CD4-positive, alpha-beta memory T cell (primary cell): ENCODE measurements around the gene GBX2. TPM values are rescaled to one million over a fixed set of nuclear protein-coding genes. Genes with fewer than 3 reads are reported as not detected.

Experiments used
- CTCF ChIA-PET: fragments of 350-600 bp; sonication (Branson Sonifier 250); formaldehyde crosslinking; loops from one replicate; lab custom pipeline; 2021; ENCODE audit warnings: inconsistent platforms; ENCODE audit not compliant: partially characterized antibody; lab: Charles Lee
- POLR2A ChIA-PET: fragments of 350-600 bp; sonication (Branson Sonifier 250); formaldehyde crosslinking; loops from one replicate; lab custom pipeline; 2021; ENCODE audit not compliant: partially characterized antibody; lab: Charles Lee
- DNase-seq, 5 donors: peaks; one replicate each; pipeline versions ENCODE4 v3.0.0 to v3.0.0-alpha.2; 2020 to 2022; ENCODE audit warnings: mixed read lengths in 1 of 5
- H3K27ac ChIP-seq: one replicate; pipeline ENCODE4 v1.7.0; 2013; ENCODE audit warnings: low read depth, low read length
- H3K27me3 ChIP-seq: 2 replicates; pipeline ENCODE4 v1.7.0; 2013; ENCODE audit warnings: mild to moderate bottlenecking, low read length, moderate library complexity; ENCODE audit not compliant: insufficient read depth
- H3K36me3 ChIP-seq: 2 replicates; pipeline ENCODE4 v1.7.0; 2013; ENCODE audit warnings: mild to moderate bottlenecking, low read length, moderate library complexity; ENCODE audit not compliant: insufficient read depth
- H3K4me1 ChIP-seq: 2 replicates; pipeline ENCODE4 v1.7.0; 2013; ENCODE audit warnings: mild to moderate bottlenecking, low read length, moderate library complexity; ENCODE audit not compliant: insufficient read depth
- H3K4me3 ChIP-seq, 2 donors: one replicate each; pipeline ENCODE4 v1.7.0; 2013; ENCODE audit warnings: low read length in 2 of 2, mild to moderate bottlenecking in 1 of 2
- H3K9me3 ChIP-seq, 2 donors: one replicate each; pipeline ENCODE4 v1.7.0; 2013; ENCODE audit warnings: low read length in 2 of 2, control low read depth in 1 of 2; ENCODE audit not compliant: control insufficient read depth in 1 of 2
- H3K27ac Mint-ChIP-seq, 7 donors: one replicate each; pipeline ENCODE4 v1.8.0; 2020 to 2021; ENCODE audit warnings: mixed read lengths in 7 of 7, mild to moderate bottlenecking in 6 of 7, inconsistent platforms in 3 of 7, moderate library complexity in 3 of 7
- H3K27me3 Mint-ChIP-seq, 2 donors: one replicate each; pipeline ENCODE4 v1.8.0; 2020 to 2021; ENCODE audit warnings: mixed read lengths in 2 of 2
- H3K36me3 Mint-ChIP-seq, 2 donors: one replicate each; pipeline ENCODE4 v1.8.0; 2020 to 2021; ENCODE audit warnings: mixed read lengths in 2 of 2, inconsistent platforms in 1 of 2, mild to moderate bottlenecking in 1 of 2
- H3K4me1 Mint-ChIP-seq, 4 donors: one replicate each; pipeline ENCODE4 v1.8.0; 2020 to 2021; ENCODE audit warnings: mixed read lengths in 4 of 4, mild to moderate bottlenecking in 1 of 4
- H3K4me3 Mint-ChIP-seq, 8 donors: one replicate each; pipeline ENCODE4 v1.8.0; 2020 to 2021; ENCODE audit warnings: mixed read lengths in 8 of 8, mild to moderate bottlenecking in 7 of 8, moderate library complexity in 6 of 8, inconsistent platforms in 3 of 8
- H3K9me3 Mint-ChIP-seq, 8 donors: one replicate each; pipeline ENCODE4 v1.8.0; 2020 to 2021; ENCODE audit warnings: mixed read lengths in 8 of 8, mild to moderate bottlenecking in 5 of 8, inconsistent platforms in 3 of 8, moderate library complexity in 1 of 8
- intact Hi-C: fragments of 100-400 bp; cut with micrococcal nuclease; formaldehyde crosslinking; loops from one replicate; pipeline ENCODE4 v1.15.1; 2023
- polyA plus RNA-seq, 2 donors: library from polyadenylated mRNA; unstranded; fragments of 300-500 nt; fragmentation: Illumina TruSeq; gene quantifications; one replicate each; pipeline ENCODE4 v1.2.3, GENCODE V29; 2021
- total RNA-seq, 2 experiments: library from RNA; stranded (reverse); gene quantifications; one replicate each; pipeline ENCODE4 v1.2.3, GENCODE V29; 2021

The GBX2 gene
- total and polyA plus RNA-seq, 4 experiments from 2014 or later: not detected

DNA sequence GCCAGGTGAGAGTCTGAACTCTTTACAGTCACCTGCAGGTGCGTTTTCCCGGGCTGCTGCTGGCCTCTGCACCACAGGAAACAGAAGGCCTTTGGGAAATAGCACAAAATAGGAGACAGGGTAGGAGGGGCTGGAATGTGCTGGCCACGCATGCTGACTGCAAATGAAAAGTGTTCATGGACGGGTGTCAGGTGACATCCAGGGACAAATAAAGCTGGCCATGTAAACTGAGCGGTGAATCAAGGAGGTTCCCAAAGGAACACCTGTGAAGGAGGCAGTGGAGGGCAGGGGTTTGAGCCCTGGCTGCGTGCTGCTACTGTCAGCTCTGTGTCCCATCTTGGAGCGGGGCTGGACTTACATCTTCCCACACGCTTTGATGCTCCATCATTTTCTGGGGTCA, 42.4 kb upstream of the GBX2 start:
- ChIA-PET CTCF (no interaction called here), POLR2A (no interaction called here)
- Mint-ChIP-seq H3K27ac (no peak overlapping the region), H3K4me3 (no peak overlapping the region), H3K27me3 (peaks cover 3 to 22% of the 10 kb centered on the region in 2 donors), H3K36me3 (no peaks in the 10 kb centered on the region), H3K4me1 (no peaks in the 10 kb centered on the region), H3K9me3 (peaks cover 0 to 16% (median 9%) of the 10 kb centered on the region in 8 donors)
- Histone ChIP-seq H3K27me3 (no peaks in the 10 kb centered on the region), H3K27ac (no peak overlapping the region), H3K4me1 (no peaks in the 10 kb centered on the region), H3K9me3 (no peaks in the 10 kb centered on the region), H3K4me3 (no peak overlapping the region), H3K36me3 (no peaks in the 10 kb centered on the region)
- intact Hi-C loops: no loop called here
- no peak for DNase-seq

GRCh38 chr2:236209996-236210395, 41.8 kb upstream of the GBX2 start:
- Histone ChIP-seq H3K4me3 (no peak overlapping the region), H3K27me3 (no peaks in the 10 kb centered on the region), H3K4me1 (no peaks in the 10 kb centered on the region), H3K36me3 (no peaks in the 10 kb centered on the region), H3K9me3 (no peaks in the 10 kb centered on the region), H3K27ac (no peak overlapping the region)
- peaks cover 1 to 20% of the 10 kb centered on the region in 2 donors for H3K27me3 Mint-ChIP-seq
- no peak overlapping the region for H3K4me3 Mint-ChIP-seq
- intact Hi-C loops: no loop called here
- no peaks in the 10 kb centered on the region for H3K36me3 Mint-ChIP-seq
- DNase-seq: no peak
- no peak overlapping the region for H3K27ac Mint-ChIP-seq
- peaks cover 0 to 16% (median 9%) of the 10 kb centered on the region in 8 donors for H3K9me3 Mint-ChIP-seq
- ChIA-PET POLR2A (no interaction called here), CTCF (no interaction called here)
- H3K4me1 Mint-ChIP-seq: no peaks in the 10 kb centered on the region

DNA sequence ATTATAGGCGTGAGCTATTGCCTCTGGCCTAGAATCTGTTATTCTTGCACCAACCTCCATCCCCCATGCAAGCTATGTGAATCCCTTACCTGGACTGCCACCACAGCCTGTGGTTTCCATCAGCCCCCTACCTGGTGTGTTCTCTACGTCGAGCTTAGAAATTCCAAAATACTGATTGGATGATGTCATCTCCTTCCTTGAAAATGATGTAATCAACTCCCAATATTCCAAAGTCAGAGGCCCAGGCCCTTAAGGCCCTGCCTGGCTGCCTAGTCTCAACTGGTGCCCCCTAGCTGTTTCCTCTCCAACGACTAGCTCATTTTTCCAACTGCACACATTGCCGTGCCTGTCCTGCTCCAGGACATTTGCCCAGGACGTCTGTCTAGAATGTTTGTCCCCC, 41.3 kb upstream of the GBX2 start:
- Mint-ChIP-seq H3K9me3 (peaks cover 0 to 16% (median 9%) of the 10 kb centered on the region in 8 donors), H3K4me1 (no peaks in the 10 kb centered on the region)
- POLR2A ChIA-PET: no interaction called here

GRCh38 chr2:236208019-236208926, 40.1 kb upstream of the GBX2 start:
- ChIA-PET CTCF (no interaction called here), POLR2A (no interaction called here)
- H3K4me1 Mint-ChIP-seq: no peaks in the 10 kb centered on the region
- no peaks in the 10 kb centered on the region for H3K36me3 Mint-ChIP-seq
- no peaks in the 10 kb centered on the region for H3K27me3 ChIP-seq
- no peak overlapping the region for H3K4me3 Mint-ChIP-seq
- no peaks in the 10 kb centered on the region for H3K36me3 ChIP-seq
- H3K27ac ChIP-seq: no peak overlapping the region
- peaks cover 0 to 14% (median 9%) of the 10 kb centered on the region in 8 donors for H3K9me3 Mint-ChIP-seq
- intact Hi-C loops: no loop called here
- H3K4me3 ChIP-seq: no peak overlapping the region
- H3K27ac Mint-ChIP-seq: no peak overlapping the region
- H3K27me3 Mint-ChIP-seq: peaks cover 1 to 16% of the 10 kb centered on the region in 2 donors
- H3K9me3 ChIP-seq: no peaks in the 10 kb centered on the region
- DNase-seq: no peak
- H3K4me1 ChIP-seq: no peaks in the 10 kb centered on the region

More for the DNA sequence above, 41.3 kb upstream of the GBX2 start:
- no peak for DNase-seq
- no peak overlapping the region for H3K27ac ChIP-seq
- no peaks in the 10 kb centered on the region for H3K9me3 ChIP-seq
- intact Hi-C loops: no loop called here
- Mint-ChIP-seq H3K27me3 (peaks cover 1 to 20% of the 10 kb centered on the region in 2 donors), H3K4me3 (peak overlapping the region in 1 of 8 donors; percentile 46), H3K27ac (no peak overlapping the region), H3K36me3 (no peaks in the 10 kb centered on the region)
- CTCF ChIA-PET: no interaction called here
- H3K36me3 ChIP-seq: no peaks in the 10 kb centered on the region
- H3K27me3 ChIP-seq: no peaks in the 10 kb centered on the region
- H3K4me3 ChIP-seq: no peak overlapping the region
- no peaks in the 10 kb centered on the region for H3K4me1 ChIP-seq

- Mint-ChIP-seq H3K27me3 (peaks cover 0 to 13% of the 10 kb centered on the region in 2 donors), H3K9me3 (peaks cover 0 to 14% (median 9%) of the 10 kb centered on the region in 8 donors), H3K4me1 (no peaks in the 10 kb centered on the region), H3K27ac (no peak overlapping the region), H3K36me3 (no peaks in the 10 kb centered on the region), H3K4me3 (no peak overlapping the region)
- ChIA-PET POLR2A (no interaction called here), CTCF (no interaction called here)
- intact Hi-C loops: no loop called here
- H3K27me3 ChIP-seq: no peaks in the 10 kb centered on the region
- no peak overlapping the region for H3K4me3 ChIP-seq
- H3K36me3 ChIP-seq: no peaks in the 10 kb centered on the region
- H3K4me1 ChIP-seq: no peaks in the 10 kb centered on the region
- no peaks in the 10 kb centered on the region for H3K9me3 ChIP-seq
- no peak overlapping the region for H3K27ac ChIP-seq
- DNase-seq: no peak
Observed at GRCh38 chr2:236207472-236207871, 39.3 kb upstream of the GBX2 start.

DNA sequence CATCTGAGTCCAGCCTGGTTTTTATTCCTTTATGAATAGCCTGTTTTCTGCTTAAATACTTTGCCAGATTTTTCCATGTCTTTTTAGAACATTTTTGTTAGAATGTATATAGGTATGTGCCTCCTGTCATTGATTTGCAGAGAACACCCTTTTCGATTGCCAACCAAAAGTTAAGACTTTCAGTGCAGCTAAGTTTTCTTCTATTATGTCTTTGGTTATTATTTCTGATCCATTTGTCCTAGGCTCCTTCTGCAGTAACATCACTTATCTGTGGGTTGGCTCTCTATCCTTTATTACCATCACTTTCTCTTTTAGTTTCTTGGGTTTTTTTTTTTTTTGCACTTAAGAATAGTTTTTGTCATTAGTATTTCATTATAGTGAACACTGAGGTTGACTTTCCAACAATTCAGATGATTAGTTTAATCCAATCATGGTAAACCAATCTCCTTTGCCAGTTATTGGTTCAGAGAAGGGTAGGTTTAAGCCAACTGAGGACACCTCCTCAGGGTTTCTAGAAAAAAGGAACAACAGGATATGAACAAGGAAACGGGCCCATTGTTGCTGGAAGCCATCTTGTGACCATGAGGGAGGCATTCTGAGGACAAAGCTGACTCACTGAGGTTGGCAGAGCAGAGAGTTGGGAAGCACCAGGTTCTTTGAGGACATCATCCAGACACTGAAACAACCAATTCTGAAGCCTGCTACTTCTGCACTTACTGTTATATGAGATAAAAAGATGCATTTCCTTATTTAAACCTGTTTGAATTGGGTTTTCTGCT, 37.9 kb upstream of the GBX2 start:
- Histone ChIP-seq H3K27me3 (no peaks in the 10 kb centered on the region), H3K4me1 (no peaks in the 10 kb centered on the region), H3K4me3 (no peak overlapping the region), H3K27ac (no peak overlapping the region), H3K36me3 (no peaks in the 10 kb centered on the region), H3K9me3 (no peaks in the 10 kb centered on the region)
- Mint-ChIP-seq H3K27ac (no peak overlapping the region), H3K36me3 (no peaks in the 10 kb centered on the region), H3K9me3 (peaks cover 0 to 14% (median 9%) of the 10 kb centered on the region in 8 donors), H3K4me1 (no peaks in the 10 kb centered on the region), H3K27me3 (peaks cover 0 to 14% of the 10 kb centered on the region in 2 donors), H3K4me3 (no peak overlapping the region)
- POLR2A ChIA-PET: no interaction called here
- no peak for DNase-seq
- CTCF ChIA-PET: interaction anchor here (0.6 kb wide), 1 partner anchor 28 kb away, joined by 3 read pairs; no protein-coding TSS in a partner anchor
- intact Hi-C loops: no loop called here

DNA sequence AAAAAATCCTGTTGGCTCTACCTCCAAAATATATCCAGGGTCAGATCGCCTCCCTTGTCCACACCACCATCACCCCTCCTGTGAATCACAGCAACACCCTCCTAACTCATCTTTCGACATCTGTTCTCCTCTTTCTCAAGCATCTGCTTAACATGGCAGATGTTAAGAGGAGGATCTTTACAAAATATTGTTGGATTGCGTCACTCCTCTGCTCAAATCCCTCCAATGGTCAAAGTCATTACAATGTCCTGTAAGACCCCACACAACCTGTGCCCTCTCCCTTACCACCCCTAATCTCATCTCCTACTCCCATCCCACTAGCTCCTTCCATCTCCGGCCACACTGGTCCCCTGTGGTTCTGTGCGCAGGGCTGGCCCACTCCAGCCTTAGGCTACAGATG, 36.8 kb upstream of the GBX2 start:
- no peak overlapping the region for H3K4me3 ChIP-seq
- Mint-ChIP-seq H3K9me3 (peaks cover 0 to 14% (median 9%) of the 10 kb centered on the region in 8 donors), H3K36me3 (no peaks in the 10 kb centered on the region), H3K27ac (no peak overlapping the region), H3K4me3 (no peak overlapping the region), H3K4me1 (no peaks in the 10 kb centered on the region), H3K27me3 (peaks cover 3 to 12% of the 10 kb centered on the region in 2 donors)
- ChIA-PET POLR2A (no interaction called here), CTCF (no interaction called here)
- intact Hi-C loops: no loop called here
- H3K36me3 ChIP-seq: no peaks in the 10 kb centered on the region
- H3K9me3 ChIP-seq: no peaks in the 10 kb centered on the region
- no peak for DNase-seq
- no peaks in the 10 kb centered on the region for H3K27me3 ChIP-seq
- H3K4me1 ChIP-seq: no peaks in the 10 kb centered on the region
- H3K27ac ChIP-seq: no peak overlapping the region
